LNCAP (cell line): Measurements from ENCODE around the gene TAF10.

ENCODE experiments used
- CTCF ChIP-seq: fragments of 450-650 bp; IDR thresholded peaks from 2 replicates; pipeline ENCODE4 v1.5.1; 2017; ENCODE audit warnings: mild to moderate bottlenecking

TAF10 gene

GRCh38 chr11:6640036-6640984 lies 28.3 kb upstream of the TAF10 start:
- no peak for TF ChIP-seq CTCF

GRCh38 chr11:6638429-6638828 lies 26.4 kb upstream of the TAF10 start:
- TF ChIP-seq CTCF, result no peak

- no peak for TF ChIP-seq CTCF
These were observed 25.9 kb upstream of the TAF10 start for GRCh38 chr11:6637871-6638270.

GRCh38 chr11:6636480-6636879 lies 24.5 kb upstream of the TAF10 start:
- TF ChIP-seq CTCF, result no peak

GRCh38 chr11:6635082-6635932 lies 23.3 kb upstream of the TAF10 start:
- no peak for TF ChIP-seq CTCF

GRCh38 chr11:6634534-6634933 lies 22.5 kb upstream of the TAF10 start:
- no peak for TF ChIP-seq CTCF

GRCh38 chr11:6633422-6634408 lies 21.7 kb upstream of the TAF10 start:
- no peak for TF ChIP-seq CTCF
